ENCODE results near the gene IQCM.

DNA sequence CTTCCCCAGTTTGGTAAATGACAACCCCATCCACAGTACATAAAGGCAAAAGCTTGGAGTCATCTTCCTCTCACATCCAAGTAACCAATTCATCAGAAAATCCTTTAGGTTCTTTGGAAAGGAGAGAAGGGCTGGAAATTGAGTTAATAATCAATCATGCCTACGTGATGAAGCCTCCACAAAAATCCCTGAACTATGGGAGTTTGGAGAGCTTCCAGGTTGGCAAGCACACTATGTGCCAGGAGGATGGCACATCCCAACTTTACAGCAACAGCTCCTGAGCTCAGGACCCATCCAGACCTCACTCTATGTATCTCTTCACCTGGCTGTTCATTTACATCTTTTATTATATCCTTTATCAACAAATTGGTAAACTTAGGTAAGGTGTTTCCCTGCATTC lies 98.9 kb downstream of the IQCM start:
- TF ChIP-seq YY1 (IDR thresholded peaks at IDR 0.05; ENCODE audit: low read depth): no peak
- TF ChIP-seq, protein P1, sequence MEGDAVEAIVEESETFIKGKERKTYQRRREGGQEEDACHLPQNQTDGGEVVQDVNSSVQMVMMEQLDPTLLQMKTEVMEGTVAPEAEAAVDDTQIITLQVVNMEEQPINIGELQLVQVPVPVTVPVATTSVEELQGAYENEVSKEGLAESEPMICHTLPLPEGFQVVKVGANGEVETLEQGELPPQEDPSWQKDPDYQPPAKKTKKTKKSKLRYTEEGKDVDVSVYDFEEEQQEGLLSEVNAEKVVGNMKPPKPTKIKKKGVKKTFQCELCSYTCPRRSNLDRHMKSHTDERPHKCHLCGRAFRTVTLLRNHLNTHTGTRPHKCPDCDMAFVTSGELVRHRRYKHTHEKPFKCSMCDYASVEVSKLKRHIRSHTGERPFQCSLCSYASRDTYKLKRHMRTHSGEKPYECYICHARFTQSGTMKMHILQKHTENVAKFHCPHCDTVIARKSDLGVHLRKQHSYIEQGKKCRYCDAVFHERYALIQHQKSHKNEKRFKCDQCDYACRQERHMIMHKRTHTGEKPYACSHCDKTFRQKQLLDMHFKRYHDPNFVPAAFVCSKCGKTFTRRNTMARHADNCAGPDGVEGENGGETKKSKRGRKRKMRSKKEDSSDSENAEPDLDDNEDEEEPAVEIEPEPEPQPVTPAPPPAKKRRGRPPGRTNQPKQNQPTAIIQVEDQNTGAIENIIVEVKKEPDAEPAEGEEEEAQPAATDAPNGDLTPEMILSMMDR (IDR thresholded peaks at IDR 0.05): no peak
- no peak for TF ChIP-seq EP300 (IDR thresholded peaks at IDR 0.05; ENCODE audit: borderline replicate concordance in 1 of 2, low read depth in 1 of 2, low read length in 1 of 2)
- TF ChIP-seq JUND (IDR thresholded peaks at IDR 0.05): no peak
- no peak for TF ChIP-seq RFX5 (IDR thresholded peaks at IDR 0.05; ENCODE audit: low read length)
- no peak for TF ChIP-seq REST (IDR thresholded peaks at IDR 0.05; ENCODE audit: low read depth, low read length)
- no peak for TF ChIP-seq RXRA (IDR thresholded peaks at IDR 0.05; ENCODE audit: borderline replicate concordance, low read depth)
- no peak for TF ChIP-seq FOXM1 (IDR thresholded peaks at IDR 0.05; ENCODE audit: low read depth)

Measured in SK-N-SH (cell line).